ENCODE data around the gene BST2.

BST2 gene

DNA sequence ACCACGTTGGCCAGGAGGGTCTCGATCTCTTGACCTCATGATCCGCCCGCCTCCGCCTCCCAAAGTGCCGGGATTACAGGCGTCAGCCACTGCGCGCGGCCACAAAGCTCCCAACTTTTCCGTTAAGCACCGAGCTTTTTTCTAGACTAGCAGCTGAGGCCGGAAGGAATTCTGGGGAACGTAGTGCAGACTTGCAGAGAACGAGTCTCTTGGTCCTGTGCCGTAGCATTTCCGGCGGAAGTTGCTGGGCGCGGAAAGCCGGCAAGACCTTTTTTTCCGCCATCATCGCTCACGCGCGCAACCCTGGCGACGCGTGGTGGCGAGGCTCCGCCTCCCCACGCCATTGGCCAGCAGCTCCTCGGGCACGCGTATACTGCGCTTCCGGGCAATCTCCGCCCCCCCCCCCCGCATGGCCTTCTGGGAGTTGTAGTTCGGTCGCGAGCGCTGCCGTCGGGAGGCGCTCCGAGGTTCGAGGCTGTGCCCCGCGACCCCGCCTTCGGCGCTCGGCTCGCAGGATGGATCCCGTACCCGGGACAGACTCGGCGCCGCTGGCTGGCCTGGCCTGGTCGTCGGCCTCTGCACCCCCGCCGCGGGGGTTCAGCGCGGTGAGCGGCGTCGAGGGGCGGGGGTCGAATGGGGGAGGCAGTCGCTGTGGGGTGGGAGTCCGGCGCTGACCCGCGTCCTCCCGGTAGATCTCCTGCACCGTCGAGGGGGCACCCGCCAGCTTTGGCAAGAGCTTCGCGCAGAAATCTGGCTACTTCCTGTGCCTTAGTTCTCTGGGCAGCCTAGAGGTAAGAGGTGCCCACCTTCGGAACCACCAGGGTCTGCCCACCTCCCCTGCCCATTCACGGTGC lies 14.4 kb upstream of the BST2 start, which contains the start of gene MVB12A:
Gene MVB12A (plus strand): TSS at position 427 of the 854 bp plus-strand sequence. CDS start 89 bp downstream, at position 516.
- peak; percentile 96 for DNase-seq (ENCODE audit: insufficient read length, low spot score)
- peak; percentile 97 for FAIRE-seq

DNA sequence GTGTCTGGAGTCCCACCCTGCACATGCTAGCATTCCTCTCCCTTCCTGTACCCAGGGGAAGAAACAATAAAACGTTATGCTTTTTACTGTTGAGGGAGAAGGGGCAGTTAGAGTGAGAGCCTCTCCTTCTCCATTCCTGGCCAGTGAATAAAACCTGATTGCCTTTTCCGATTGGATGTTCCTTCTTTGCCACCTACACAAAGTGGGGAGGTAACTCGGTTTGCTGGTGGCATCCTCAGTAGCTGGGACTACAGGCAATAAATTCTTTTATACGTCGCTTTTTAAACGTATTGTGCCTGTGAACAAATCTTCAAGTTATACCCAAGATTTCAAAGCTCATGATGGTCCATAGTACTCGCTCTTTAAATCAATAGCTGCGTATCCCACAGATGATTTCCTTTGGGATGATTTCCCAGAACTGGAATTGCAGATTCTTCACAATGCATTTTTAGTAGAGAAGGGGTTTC lies 13.8 kb upstream of the BST2 start:
- no peak for FAIRE-seq

DNA sequence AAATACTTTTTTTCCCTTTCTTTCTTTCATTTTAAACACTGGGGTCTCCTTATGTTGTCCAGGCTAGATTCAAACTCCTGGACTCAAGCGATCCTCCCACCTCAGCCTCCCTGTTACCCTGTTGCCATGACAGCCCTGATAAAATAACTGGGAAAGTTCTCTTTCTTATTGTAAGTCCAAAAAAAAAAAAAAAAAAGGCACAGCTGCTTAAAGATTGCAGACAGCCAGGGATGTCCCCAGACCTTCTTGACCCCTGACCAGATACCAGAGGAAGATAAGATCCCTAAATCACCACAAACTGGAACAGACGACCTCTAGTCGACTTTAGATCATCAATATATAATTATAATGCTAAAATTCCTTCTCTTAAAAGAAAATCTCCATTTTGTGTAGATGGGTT lies 13.3 kb upstream of the BST2 start:
- no peak for FAIRE-seq
- no peak for DNase-seq (ENCODE audit: insufficient read length, low spot score)

More for the DNA sequence above, 13.8 kb upstream of the BST2 start:
- no peak for DNase-seq (ENCODE audit: insufficient read length, low spot score)

GRCh38 chr19:17415121-17415520 lies 9.7 kb upstream of the BST2 start:
- FAIRE-seq (no peak), DNase-seq (ENCODE audit: insufficient read length, low spot score) (no peak)

DNA sequence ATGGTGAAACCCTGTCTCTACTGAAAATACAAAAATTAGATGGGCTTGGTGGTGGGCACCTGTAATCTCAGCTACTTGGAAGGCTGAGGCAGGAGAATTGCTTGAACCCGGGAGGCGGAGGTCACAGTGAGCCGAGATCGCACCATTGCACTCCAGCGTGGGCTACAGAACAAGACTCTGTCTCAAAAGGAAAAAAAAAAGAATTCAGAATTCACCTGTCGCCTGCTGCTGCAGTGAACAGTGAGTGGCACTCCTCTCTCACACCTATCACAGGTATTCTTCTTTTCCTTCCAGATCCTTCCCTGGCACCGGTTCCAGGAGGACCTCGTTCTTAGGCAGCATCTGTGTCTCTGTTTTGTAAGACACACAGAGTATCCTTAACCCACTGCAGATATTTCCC lies 8.7 kb upstream of the BST2 start:
- DNase-seq (ENCODE audit: insufficient read length, low spot score) (no peak), FAIRE-seq (no peak)

GRCh38 chr19:17411801-17412200 lies 6.4 kb upstream of the BST2 start:
- DNase-seq (ENCODE audit: insufficient read length, low spot score): no peak
- no peak for FAIRE-seq

- no peak for DNase-seq (ENCODE audit: insufficient read length, low spot score)
- no peak for FAIRE-seq
These were observed 4.6 kb upstream of the BST2 start for GRCh38 chr19:17409990-17410389.

GRCh38 chr19:17406887-17407196 lies 1.4 kb upstream of the BST2 start:
- DNase-seq (ENCODE audit: insufficient read length, low spot score) (no peak), FAIRE-seq (no peak)

- FAIRE-seq: no peak
- DNase-seq (ENCODE audit: insufficient read length, low spot score): no peak
These were observed 836 bp upstream of the BST2 start for GRCh38 chr19:17406046-17406886.

- DNase-seq (ENCODE audit: insufficient read length, low spot score) (no peak), FAIRE-seq (peak; percentile 79)
These were observed 695 bp downstream of the BST2 start for GRCh38 chr19:17404621-17405249.

GRCh38 chr19:17404015-17404414 lies 1.4 kb downstream of the BST2 start:
- no peak for DNase-seq (ENCODE audit: insufficient read length, low spot score)
- FAIRE-seq: no peak

DNA sequence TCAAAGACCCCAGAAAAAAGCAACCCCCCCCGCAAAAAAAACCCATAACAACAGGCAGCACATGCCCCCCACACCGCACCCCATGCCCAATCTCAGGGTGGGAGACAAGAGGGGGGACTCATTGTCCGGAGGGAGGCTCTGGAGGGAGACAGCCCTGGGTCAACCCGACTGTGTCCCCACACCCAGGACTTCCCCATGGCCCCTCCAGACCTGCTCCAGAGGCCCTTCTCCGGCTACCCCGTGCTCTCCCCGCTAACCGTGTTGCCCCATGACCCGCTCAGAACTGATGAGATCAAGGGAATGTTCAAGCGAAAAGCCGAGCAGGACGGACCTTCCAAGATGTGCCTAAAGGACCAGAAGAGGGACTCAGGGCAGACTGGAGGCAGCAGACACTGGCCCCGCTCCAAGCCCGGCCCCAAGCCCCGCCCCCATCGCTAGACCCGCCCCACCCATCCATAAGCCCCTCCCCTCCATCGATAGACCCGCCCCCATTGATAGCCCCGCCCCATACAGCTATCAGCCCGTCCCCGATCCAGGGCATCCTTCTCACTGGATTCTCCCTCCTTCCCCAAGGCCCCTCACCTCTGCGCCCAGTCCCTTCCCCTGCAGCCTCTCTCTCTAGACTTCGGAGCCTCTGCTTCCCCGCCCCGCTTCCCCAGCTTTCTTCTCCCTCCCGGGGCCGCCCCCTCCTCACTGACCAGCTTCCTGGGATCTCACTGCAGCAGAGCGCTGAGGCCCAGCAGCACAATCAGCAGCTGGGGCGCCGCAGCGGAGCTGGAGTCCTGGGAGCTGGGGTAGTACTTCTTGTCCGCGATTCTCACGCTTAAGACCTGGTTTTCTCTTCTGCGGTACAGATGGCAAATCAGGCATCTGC lies 2.2 kb downstream of the BST2 start:
- DNase-seq (ENCODE audit: insufficient read length, low spot score) (no peak), FAIRE-seq (no peak)

- DNase-seq (ENCODE audit: insufficient read length, low spot score) (no peak), FAIRE-seq (no peak)
These were observed 3.8 kb downstream of the BST2 start for GRCh38 chr19:17401628-17402027.

GRCh38 chr19:17398902-17399527 lies 6.4 kb downstream of the BST2 start:
- DNase-seq (ENCODE audit: insufficient read length, low spot score) (no peak), FAIRE-seq (no peak)

- DNase-seq (ENCODE audit: insufficient read length, low spot score): peak; percentile 72
- FAIRE-seq: peak; percentile 81
These were observed 10.5 kb downstream of the BST2 start for GRCh38 chr19:17394891-17395415.

DNA sequence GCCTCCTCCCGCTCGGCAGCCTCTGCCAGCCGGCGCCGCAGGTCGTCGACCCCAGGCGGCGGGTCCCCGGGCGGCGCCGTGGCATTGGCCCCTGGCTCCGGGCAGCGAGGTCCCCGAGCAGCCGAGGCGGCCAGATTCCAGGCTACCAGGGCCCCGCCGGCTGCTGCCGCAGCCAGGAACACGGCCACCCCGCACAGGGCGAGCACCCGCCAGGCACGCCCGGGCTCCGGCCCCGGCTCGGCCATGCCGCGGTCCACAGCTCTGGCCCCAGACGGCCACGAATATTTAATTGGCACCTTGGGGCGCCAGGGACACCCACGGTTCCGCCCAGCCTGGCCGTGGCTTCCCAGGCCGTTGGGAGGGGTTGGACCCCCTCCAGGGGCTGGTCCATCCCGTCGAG lies 11.5 kb downstream of the BST2 start, which contains the start of gene CCDC194:
Gene CCDC194 (minus strand): TSS at position 283 of the 400 bp plus-strand sequence. CDS start 38 bp downstream, at position 245.
- no peak for DNase-seq (ENCODE audit: insufficient read length, low spot score)
- FAIRE-seq: no peak

GRCh38 chr19:17393002-17393401 lies 12.4 kb downstream of the BST2 start:
- FAIRE-seq (no peak), DNase-seq (ENCODE audit: insufficient read length, low spot score) (no peak)

DNA sequence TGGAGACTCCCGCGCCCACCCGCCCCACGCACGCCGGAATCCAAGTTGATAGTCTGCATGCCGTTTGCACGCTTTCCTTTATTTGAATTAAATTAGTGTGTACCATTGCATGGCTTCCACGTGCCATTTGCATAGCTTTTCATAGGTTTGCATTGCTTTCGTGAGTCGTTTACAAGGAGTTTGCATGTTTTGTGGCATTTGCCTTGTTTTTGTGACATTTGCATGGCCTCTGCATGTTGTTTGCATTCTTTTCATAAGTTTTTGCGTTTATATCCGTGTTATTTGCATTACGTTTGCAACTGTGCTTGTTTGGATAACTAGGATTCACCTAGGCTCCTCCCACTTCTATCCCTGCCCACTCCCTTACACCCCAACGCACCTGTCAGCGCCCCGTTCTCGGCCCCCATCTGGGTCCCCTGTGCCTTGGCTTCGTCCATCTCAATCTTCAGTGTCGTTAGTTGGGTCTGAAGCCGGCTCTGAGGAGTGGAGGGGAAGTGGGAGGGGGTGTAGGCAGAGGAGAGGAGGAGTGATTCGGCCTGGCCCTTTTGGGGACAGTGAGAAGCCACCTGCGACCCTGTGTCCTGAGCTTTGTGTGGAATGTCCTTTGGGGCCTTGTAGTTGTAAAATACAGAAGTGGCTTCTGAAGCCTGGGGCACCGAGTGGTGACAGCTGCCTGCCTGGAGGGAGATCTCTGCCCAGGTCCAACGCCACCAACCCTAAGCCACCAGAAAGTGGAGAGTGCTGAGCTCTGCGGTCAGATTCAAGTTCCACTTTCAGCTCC lies 13.9 kb downstream of the BST2 start:
- DNase-seq (ENCODE audit: insufficient read length, low spot score) (no peak), FAIRE-seq (peak; percentile 90)
